Uterus (tissue), 2 donors: ENCODE results near the gene GATA6.

Experiments used
- POLR2A ChIP-seq, 2 donors: fragments of 450-650 bp; IDR thresholded peaks; one replicate each; pipeline ENCODE4 v1.6.1; 2016; ENCODE audit warnings: antibody characterized with exemption in 2 of 2, mild to moderate bottlenecking in 1 of 2, moderate library complexity in 1 of 2
- TF ChIP-seq, protein P1 (sequence below), 4 experiments: fragments of 200-600 bp in 2 of 4; fragments of 450-650 bp in 2 of 4; sonication (generic) in 2 of 4; IDR thresholded peaks; one replicate each; pipeline ENCODE4 v1.5.1; 2016 to 2019; ENCODE audit warnings: antibody characterized with exemption in 4 of 4, mild to moderate bottlenecking in 2 of 4, moderate library complexity in 1 of 4

DNA sequence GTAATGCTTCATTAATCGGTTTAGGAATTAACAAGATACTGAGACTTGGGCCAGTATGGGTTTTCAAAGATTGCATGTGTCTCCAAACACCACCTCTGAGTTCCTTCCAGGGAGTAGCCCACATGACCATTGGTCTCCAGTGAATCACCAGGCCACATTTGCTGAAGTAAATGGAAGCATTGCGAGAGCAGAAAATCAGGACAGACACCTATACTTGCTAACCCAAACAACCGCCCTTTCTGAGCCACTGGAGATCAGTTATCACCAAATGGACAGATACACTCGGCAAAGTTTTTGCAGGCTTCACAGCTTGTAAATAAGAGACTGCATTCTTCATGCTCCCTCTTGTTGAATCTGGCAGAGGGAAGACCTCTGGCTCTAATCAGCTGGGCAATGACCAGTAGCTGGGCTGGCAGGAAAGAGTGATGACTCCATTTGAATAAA, 40.9 kb downstream of the GATA6 start:
- TF ChIP-seq, protein P1, sequence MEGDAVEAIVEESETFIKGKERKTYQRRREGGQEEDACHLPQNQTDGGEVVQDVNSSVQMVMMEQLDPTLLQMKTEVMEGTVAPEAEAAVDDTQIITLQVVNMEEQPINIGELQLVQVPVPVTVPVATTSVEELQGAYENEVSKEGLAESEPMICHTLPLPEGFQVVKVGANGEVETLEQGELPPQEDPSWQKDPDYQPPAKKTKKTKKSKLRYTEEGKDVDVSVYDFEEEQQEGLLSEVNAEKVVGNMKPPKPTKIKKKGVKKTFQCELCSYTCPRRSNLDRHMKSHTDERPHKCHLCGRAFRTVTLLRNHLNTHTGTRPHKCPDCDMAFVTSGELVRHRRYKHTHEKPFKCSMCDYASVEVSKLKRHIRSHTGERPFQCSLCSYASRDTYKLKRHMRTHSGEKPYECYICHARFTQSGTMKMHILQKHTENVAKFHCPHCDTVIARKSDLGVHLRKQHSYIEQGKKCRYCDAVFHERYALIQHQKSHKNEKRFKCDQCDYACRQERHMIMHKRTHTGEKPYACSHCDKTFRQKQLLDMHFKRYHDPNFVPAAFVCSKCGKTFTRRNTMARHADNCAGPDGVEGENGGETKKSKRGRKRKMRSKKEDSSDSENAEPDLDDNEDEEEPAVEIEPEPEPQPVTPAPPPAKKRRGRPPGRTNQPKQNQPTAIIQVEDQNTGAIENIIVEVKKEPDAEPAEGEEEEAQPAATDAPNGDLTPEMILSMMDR (IDR thresholded peaks at IDR 0.05): no peak
- no peak for TF ChIP-seq POLR2A (IDR thresholded peaks at IDR 0.05)
